HCT116 (cell line): ENCODE results near the gene NELFB.

ENCODE experiments used
- CEBPB ChIP-seq: IDR thresholded peaks from 2 replicates; pipeline ENCODE4 v1.6.1; 2012; ENCODE audit warnings: low read depth
- EGR1 ChIP-seq: IDR thresholded peaks from 2 replicates; pipeline ENCODE4 v1.6.1; 2012; ENCODE audit warnings: low read depth
- EZH2 ChIP-seq: fragments of 200-600 bp; sonication (generic); IDR thresholded peaks from 2 replicates; pipeline ENCODE4 v1.6.1; 2017; ENCODE audit warnings: antibody characterized with exemption, mixed run types
- EZH2phosphoT487 ChIP-seq: fragments of 200-600 bp; IDR thresholded peaks from 2 replicates; pipeline ENCODE4 v1.6.1; 2018; ENCODE audit warnings: antibody characterized with exemption, borderline replicate concordance
- JUND ChIP-seq: IDR thresholded peaks from 2 replicates; pipeline ENCODE4 v1.6.1; 2012
- POLR2A ChIP-seq: IDR thresholded peaks from 2 replicates; pipeline ENCODE4 v1.7.0; 2011; ENCODE audit warnings: borderline replicate concordance; ENCODE audit not compliant: insufficient read depth, insufficient read length; ENCODE audit errors: extremely low read depth
- POLR2AphosphoS5 ChIP-seq: IDR thresholded peaks from 2 replicates; pipeline ENCODE4 v1.6.1; 2011; ENCODE audit warnings: mild to moderate bottlenecking, low read depth, low read length, moderate library complexity
- RAD21 ChIP-seq: IDR thresholded peaks from 2 replicates; pipeline ENCODE4 v1.6.1; 2012; ENCODE audit warnings: low read depth, mild to moderate bottlenecking
- SP1 ChIP-seq: IDR thresholded peaks from 2 replicates; pipeline ENCODE4 v1.6.1; 2012; ENCODE audit warnings: low read depth
- TF ChIP-seq, protein P1 (sequence below), 3 experiments: fragments of 200-600 bp in 1 of 3; sonication (generic) in 1 of 3; IDR thresholded peaks in 2 of 3; conservative IDR thresholded peaks in 1 of 3; 2 replicates each; pipeline ENCODE4 v1.5.1; 2012 to 2017; ENCODE audit warnings: low read depth in 2 of 3, low read length in 2 of 3, antibody characterized with exemption in 1 of 3, borderline replicate concordance in 1 of 3, control low read depth in 1 of 3, mild to moderate bottlenecking in 1 of 3, mixed read lengths in 1 of 3, mixed run types in 1 of 3, moderate library complexity in 1 of 3; ENCODE audit not compliant: insufficient read depth in 1 of 3
- TF ChIP-seq, protein P2 (sequence below): IDR thresholded peaks from 2 replicates; pipeline ENCODE4 v1.6.1; 2012; ENCODE audit warnings: low read depth
- TF ChIP-seq, protein P3 (sequence below): IDR thresholded peaks from 2 replicates; pipeline ENCODE4 v1.6.1; 2011; ENCODE audit warnings: mild to moderate bottlenecking, low read length, moderate library complexity; ENCODE audit not compliant: insufficient replicate concordance; ENCODE audit errors: extremely low read depth

DNA sequence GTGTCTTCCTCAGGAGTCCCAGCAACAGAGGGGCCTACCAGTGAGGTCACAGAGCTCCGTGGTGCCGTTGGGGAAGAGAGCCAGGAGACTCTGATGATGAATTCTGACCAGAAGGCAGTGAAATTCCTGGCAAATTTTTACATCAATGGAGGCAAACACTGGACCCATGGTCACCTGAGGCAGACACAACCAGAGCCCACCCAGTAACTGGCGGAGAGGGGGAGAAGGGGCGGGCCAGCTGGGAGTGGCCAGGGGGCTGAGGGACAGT lies 4.0 kb upstream of the NELFB start, which contains the start of gene STPG3:
- TF ChIP-seq, protein P1, sequence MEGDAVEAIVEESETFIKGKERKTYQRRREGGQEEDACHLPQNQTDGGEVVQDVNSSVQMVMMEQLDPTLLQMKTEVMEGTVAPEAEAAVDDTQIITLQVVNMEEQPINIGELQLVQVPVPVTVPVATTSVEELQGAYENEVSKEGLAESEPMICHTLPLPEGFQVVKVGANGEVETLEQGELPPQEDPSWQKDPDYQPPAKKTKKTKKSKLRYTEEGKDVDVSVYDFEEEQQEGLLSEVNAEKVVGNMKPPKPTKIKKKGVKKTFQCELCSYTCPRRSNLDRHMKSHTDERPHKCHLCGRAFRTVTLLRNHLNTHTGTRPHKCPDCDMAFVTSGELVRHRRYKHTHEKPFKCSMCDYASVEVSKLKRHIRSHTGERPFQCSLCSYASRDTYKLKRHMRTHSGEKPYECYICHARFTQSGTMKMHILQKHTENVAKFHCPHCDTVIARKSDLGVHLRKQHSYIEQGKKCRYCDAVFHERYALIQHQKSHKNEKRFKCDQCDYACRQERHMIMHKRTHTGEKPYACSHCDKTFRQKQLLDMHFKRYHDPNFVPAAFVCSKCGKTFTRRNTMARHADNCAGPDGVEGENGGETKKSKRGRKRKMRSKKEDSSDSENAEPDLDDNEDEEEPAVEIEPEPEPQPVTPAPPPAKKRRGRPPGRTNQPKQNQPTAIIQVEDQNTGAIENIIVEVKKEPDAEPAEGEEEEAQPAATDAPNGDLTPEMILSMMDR (IDR thresholded peaks at IDR 0.05 in 2 of 3, conservative IDR thresholded peaks at IDR 0.05 in 1 of 3; ENCODE audit: borderline replicate concordance in 1 of 3, insufficient read depth in 1 of 3, low read depth in 2 of 3, low read length in 2 of 3) = no peak
- TF ChIP-seq POLR2A (no peak), EZH2 (no peak), POLR2AphosphoS5 (no peak), EZH2phosphoT487 (no peak), CEBPB (no peak), RAD21 (no peak), EGR1 (no peak), SP1 (no peak), JUND (no peak)
- TF ChIP-seq, protein P2, sequence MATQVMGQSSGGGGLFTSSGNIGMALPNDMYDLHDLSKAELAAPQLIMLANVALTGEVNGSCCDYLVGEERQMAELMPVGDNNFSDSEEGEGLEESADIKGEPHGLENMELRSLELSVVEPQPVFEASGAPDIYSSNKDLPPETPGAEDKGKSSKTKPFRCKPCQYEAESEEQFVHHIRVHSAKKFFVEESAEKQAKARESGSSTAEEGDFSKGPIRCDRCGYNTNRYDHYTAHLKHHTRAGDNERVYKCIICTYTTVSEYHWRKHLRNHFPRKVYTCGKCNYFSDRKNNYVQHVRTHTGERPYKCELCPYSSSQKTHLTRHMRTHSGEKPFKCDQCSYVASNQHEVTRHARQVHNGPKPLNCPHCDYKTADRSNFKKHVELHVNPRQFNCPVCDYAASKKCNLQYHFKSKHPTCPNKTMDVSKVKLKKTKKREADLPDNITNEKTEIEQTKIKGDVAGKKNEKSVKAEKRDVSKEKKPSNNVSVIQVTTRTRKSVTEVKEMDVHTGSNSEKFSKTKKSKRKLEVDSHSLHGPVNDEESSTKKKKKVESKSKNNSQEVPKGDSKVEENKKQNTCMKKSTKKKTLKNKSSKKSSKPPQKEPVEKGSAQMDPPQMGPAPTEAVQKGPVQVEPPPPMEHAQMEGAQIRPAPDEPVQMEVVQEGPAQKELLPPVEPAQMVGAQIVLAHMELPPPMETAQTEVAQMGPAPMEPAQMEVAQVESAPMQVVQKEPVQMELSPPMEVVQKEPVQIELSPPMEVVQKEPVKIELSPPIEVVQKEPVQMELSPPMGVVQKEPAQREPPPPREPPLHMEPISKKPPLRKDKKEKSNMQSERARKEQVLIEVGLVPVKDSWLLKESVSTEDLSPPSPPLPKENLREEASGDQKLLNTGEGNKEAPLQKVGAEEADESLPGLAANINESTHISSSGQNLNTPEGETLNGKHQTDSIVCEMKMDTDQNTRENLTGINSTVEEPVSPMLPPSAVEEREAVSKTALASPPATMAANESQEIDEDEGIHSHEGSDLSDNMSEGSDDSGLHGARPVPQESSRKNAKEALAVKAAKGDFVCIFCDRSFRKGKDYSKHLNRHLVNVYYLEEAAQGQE = no peak
- TF ChIP-seq, protein P3, sequence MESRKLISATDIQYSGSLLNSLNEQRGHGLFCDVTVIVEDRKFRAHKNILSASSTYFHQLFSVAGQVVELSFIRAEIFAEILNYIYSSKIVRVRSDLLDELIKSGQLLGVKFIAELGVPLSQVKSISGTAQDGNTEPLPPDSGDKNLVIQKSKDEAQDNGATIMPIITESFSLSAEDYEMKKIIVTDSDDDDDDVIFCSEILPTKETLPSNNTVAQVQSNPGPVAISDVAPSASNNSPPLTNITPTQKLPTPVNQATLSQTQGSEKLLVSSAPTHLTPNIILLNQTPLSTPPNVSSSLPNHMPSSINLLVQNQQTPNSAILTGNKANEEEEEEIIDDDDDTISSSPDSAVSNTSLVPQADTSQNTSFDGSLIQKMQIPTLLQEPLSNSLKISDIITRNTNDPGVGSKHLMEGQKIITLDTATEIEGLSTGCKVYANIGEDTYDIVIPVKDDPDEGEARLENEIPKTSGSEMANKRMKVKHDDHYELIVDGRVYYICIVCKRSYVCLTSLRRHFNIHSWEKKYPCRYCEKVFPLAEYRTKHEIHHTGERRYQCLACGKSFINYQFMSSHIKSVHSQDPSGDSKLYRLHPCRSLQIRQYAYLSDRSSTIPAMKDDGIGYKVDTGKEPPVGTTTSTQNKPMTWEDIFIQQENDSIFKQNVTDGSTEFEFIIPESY = no peak
